Measurements from ENCODE around the gene CD7.

GRCh38 chr17:82323514-82324234 is 6.3 kb upstream of the CD7 start:
- no peak for TF ChIP-seq CTCF (IDR thresholded peaks at IDR 0.05)
- no peak for TF ChIP-seq EZH2 (IDR thresholded peaks at IDR 0.05)

Data from neural progenitor cell (in vitro differentiated cells).